A549 treated with dexamethasone at 1 μM for 4 hours (cell line): Measurements from ENCODE around the gene RIC1. TPM values are rescaled to one million over a fixed set of nuclear protein-coding genes. Genes with fewer than 3 reads are reported as not detected.

ENCODE experiments used
- total RNA-seq: library from RNA; stranded (reverse); fragments of 200-300 nt; extraction: Qiagen RNA extraction; gene quantifications from 5 replicates; pipeline ENCODE4 v1.2.3, GENCODE V29; 2022

Gene RIC1
- total RNA-seq, result 9.8 to 15.5 TPM (median 13.9 TPM) in 5 replicates

GRCh38 chr9:5628530-5629311 is at the start of gene RIC1:
Gene RIC1 (plus strand): TSS chr9:5629107. CDS start chr9:5629310, 203 bp downstream.

Other genes starting within 250 kb of the RIC1 start
- 20.4 to 27.8 TPM (median 21.8 TPM) in 5 replicates for gene PLGRKT, start 191.2 kb upstream of the RIC1 start, total RNA-seq
- gene CD274, start 178.6 kb upstream of the RIC1 start, total RNA-seq, result 1.1 to 2.1 TPM (median 1.3 TPM) in 5 replicates
- gene PDCD1LG2, start 118.6 kb upstream of the RIC1 start, total RNA-seq, result 0.08 to 0.25 TPM (median 0.18 TPM) in 5 replicates
- gene ERMP1, start 204.0 kb downstream of the RIC1 start, total RNA-seq, result 15.5 to 22.0 TPM (median 19.2 TPM) in 5 replicates